Suppressor macrophage treated with lipopolysaccharide for 4 hours (primary cell): ENCODE data around the gene SCARF1.

Experiments used
- DNase-seq: peaks from one replicate; pipeline ENCODE4 v3.0.0-alpha.2; 2020

SCARF1 gene

GRCh38 chr17:1648173-1648962 is 2.8 kb upstream of the SCARF1 start:
- peak; percentile 40 for DNase-seq

DNA sequence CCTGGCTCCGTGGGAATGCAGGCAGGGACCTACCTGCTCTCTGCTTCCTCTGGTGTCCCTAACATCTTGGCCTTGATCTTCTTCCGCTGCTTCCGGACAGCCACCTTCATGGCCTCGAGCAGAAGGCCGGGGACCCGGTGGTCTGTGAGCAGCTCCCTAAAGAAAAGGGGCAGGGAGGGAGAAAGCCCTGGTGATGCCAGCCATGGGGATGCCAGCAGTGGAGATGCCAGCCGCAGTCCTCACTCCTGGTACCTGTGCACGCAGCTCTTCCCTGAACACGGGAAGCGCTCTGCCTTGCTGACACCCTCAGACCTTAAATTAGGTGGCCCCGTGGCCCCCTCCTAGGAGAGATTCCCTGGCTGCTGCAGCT is 2.3 kb upstream of the SCARF1 start:
- DNase-seq: no peak

DNA sequence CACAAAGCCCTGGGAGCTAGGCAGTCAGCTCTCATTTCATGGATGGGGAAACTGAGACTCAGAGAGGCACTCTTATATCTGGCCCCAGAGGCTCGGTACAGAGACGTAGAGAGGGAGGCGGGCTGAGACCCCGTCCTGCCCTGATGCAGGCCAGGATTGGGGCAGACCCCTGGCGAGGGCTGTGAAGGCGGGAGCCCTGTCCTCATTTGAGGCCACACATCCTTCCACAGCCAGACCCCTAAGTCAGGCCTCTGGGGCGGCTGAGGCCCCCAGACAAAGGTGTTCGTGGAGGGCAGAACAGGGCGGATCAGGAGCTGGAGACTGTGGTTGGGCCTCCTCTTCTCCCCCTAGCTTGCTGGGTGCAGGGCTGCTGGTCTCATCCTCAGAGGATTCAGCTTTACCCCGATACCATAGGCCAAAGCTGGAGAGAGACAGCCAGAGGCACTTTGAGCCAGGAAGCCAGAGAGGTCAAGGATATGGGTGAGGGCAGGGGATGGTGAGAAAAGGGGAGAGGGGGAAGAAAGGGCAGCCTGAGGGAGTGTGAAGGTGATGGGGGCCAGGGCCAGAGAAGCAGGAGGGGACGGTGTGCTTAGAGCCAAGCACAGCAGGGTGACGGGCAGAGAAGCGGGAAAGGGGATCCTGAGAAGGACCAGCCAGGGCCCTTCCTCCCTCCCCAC is 805 bp upstream of the SCARF1 start:
- no peak for DNase-seq

- peak; percentile 75 for DNase-seq
Observed at GRCh38 chr17:1644493-1645206, 882 bp downstream of the SCARF1 start.

GRCh38 chr17:1643999-1644492 is 1.5 kb downstream of the SCARF1 start:
- DNase-seq: peak; percentile 54

DNA sequence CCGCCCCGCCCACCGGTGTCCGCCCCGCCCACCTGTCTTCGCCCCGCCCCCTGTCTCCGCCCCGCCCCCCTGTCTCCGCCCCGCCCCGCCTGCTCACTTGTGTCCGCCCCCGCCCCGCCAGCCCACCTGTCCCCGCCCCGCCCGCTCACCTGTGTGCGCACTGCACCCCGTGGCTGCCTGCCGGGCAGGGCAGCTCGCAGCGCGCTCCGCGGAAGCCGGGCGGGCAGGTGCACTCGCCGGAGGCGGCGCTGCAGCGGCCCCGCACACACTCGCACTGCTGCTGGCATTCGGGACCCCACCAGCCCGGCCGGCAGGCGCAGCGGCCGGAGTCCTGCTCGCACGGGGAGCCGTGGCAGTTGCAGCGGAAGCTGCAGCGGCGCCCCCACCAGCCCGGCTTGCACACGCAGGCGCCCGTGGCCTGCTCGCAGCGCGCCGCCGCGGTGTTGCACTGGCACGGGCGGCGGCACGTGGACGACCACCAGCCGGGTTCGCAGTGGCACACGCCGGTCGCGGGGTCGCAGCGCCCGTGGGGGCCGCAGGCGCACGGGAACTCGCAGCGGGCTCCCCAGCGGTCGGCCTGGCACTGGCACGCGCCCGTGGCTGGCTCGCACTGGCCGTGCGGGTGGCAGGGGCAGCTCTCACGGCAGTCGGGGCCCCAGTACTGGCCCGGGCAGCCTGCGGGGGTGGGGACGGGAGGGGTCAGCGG is 2.1 kb downstream of the SCARF1 start:
- peak; percentile 34 for DNase-seq

DNA sequence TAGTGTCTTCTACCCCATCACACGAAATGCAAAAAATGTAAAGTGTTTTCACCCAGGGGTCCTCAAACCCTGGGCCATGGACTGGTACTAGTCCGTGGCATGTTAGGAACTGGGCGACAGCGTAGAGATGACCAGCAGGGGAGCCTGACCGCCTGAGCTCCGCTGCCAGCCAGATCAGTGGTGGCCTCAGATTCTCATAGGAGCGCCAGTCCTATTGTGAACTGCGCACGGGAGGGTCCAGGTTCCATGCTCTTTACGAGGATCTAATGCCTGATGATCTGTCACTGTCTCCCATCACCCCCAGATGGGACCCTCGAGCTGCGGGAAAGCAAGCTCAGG is 4.5 kb downstream of the SCARF1 start:
- no peak for DNase-seq

GRCh38 chr17:1640329-1641064 is 5.0 kb downstream of the SCARF1 start:
- no peak for DNase-seq

DNA sequence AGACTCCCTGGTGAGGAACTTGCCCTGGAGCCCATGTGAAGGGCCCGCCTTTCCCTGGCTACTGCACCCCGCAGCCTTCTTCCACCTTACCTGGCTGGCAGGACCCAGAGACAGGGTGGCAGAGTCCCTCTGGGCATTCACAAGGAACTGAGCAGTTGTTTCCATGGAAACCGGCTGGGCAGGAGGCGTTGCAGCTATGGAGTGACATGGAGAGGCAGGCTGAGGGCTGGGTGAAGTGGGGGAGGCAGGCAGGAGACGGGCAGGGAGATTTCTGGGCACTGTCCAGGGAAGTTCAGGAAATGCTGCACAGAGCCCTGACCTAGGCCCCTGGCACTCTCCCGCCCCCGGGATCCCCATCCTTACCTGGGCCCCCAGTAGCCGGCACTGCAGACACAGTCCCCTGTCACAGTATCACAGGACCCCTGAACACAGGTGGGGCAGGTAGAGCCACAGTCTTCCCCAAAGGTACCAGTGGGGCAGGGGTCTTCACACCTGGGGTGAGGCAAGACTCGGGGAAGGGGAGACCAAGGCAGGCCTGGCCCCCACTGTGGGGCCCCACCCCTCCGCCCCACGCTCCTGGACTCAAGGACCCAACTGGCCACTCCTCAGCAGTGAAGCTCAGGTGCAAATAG is 5.9 kb downstream of the SCARF1 start:
- DNase-seq: no peak

GRCh38 chr17:1638624-1639300 is 6.8 kb downstream of the SCARF1 start:
- no peak for DNase-seq

DNA sequence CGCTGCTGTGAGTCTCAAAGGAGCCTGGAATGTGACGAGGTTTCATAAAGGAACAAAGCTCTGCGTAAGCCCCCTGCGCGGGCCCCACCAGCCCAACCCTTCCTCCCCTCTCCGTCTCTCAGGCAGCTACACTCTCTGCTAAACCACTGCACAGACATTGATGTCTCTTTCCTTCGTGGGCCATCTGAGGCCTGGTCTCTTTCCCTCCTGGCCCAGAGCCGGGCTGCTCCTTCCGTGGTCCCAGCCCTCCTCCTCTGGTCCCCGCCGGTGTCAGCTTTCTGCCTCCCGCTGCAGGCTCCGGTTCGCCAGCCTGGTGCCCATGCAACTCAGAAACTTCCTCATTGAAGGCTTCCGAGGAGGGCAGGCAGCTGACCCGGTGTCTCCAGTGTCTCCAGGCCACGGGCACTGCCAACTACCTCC is 7.4 kb downstream of the SCARF1 start:
- no peak for DNase-seq

- DNase-seq: no peak
Observed at GRCh38 chr17:1636732-1637285, 8.7 kb downstream of the SCARF1 start.

DNA sequence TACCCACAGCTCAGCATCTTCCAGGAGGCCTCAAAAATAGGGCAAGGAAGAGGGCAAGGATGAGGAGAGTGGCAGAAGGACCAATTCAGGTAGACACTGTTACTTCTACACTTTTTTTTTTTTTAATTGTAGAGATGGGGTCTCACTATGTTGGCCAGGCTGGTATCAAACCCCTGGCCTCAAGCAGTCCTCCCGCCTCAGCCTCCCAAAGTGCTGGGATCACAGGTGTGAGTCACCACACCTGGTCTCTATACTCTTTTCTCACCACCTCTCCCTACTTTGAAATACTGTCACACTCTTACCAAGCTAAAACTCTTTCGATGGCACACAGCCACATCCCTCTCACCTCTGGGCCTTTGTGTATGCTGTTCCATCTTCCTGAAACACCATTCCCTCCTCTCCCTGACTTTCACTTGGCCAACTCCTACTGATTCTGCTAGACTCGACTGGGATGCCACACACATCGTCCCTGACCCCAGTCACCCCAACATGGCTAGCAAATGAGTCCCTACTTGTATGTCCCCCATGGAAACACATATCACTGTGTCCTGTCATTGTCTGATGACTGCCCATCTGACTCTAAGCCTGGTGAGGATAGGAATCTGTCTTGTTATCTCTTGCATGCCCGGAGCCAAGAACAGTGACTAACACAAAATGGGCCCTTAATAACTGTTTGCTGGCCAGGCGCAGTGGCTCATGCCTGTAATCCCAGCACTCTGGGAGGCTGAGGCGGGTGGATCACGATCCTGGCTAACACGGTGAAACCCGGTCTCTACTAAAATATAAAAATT is 9.7 kb downstream of the SCARF1 start:
- no peak for DNase-seq

DNA sequence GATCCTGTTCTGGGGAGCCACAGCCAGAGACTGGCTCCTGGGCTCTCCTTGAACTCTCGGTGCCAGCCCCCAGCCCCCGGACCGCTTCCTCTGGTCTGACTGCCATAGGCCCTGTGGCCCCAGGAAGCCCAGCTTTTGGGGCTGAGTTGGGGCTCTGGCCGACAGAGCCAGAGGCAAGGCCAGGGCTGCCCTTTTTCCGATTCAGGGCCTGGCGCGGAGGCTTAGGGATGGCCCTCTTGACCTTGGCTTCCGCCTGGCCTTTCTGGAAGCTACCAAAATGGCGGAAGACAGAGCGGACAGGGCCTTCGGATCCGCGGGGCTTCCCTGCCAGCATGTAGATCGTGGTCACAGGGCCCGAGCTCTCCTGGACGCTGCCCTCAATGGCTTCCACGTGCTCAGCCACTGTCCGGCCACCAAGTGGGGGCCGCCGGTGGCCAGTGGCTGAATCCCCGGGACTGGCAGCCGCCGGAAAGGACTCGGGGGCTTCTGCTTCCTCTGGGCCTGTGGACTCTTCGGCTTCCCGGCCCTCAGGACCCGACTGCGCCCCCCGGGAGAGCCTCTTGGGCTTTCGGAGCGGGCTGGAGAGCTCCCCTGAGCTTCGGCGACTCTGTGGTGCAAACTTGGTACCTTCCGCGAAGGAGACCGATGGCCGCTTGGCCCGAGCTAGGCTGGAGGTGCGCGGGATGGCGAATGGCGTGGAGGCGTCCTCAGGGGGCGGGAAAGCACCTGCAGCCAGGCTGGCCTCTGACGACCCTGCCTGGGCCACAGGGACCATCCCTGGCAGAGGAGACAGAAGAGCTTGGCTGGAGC is 10.5 kb downstream of the SCARF1 start:
- no peak for DNase-seq

GRCh38 chr17:1630662-1631061 is 14.9 kb downstream of the SCARF1 start:
- DNase-seq: peak; percentile 39

- peak; percentile 79 for DNase-seq
Observed at GRCh38 chr17:1629504-1630310, 15.8 kb downstream of the SCARF1 start.

DNA sequence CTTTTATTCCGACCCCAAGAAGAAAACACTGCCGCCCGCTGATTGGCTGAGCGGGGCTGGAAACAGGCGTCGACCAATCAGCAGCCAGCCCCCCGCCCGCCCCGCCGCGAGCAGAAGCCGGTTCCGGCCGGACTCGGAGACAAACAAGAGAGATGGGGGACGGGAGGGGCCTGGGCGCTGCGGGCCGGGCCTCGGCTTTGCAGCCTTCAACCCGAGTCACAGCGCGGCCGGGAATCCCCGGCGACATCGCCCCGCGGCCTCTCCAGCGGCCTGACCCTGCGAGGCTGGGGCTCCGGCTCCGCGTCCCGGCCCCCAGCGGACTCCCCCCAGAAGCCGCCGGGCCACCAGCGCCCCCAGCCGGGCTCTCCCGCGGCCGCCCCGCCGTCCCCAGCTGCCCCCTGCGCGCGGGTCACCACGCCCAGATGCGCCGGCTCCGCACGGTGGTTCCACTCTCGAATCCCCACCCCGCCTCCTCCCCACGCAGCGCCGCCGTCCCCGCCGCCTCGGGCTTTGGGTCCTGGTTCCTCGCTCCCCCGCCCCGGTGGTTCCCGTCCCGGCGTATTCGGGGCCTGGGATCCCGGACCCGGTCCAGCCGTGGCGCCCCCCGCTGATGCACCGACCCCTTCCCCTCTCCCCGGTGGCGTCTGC is 16.6 kb downstream of the SCARF1 start:
- peak; percentile 97 for DNase-seq
